GM21381 (cell line): ENCODE measurements around the gene IGSF22.
"Not testable (repeated sequence)": the region's sequence is repeated elsewhere in the genome, so short reads cannot be mapped to it uniquely, and the experiment has no call there.

Experiments
- ATAC-seq: cut with Tn5 transposase; IDR thresholded peaks from one replicate; pipeline ENCODE4 v1.9.1; 2021; ENCODE audit warnings: mild to moderate bottlenecking, moderate library complexity; ENCODE audit not compliant: unreplicated experiment

The IGSF22 gene

GRCh38 chr11:18692941-18693760 is 32.8 kb downstream of the IGSF22 start:
- no peak for ATAC-seq

- ATAC-seq, result not testable (repeated sequence)
Measured at GRCh38 chr11:18691467-18692140, 34.4 kb downstream of the IGSF22 start.

- no peak for ATAC-seq
Measured at GRCh38 chr11:18684267-18684666, 41.7 kb downstream of the IGSF22 start.

DNA sequence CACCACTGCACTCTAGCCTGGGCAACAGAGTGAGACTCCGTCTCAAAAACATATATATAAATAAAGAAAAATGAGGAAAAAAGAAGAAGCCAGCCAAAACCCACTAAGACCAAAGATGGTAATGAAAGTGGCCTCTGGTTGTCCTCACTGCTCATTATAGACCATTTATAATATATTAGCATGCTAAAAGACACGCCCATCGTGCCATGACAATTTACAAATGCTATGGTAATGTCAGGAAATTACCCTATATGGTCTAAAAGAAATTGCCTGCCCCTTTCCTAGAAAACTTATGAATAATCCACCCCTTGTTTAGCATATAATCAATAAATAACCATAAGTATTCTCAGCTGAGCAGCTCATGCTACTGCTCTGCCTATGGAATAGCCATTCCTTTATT is 43.5 kb downstream of the IGSF22 start:
- no peak for ATAC-seq

- ATAC-seq, result not testable (repeated sequence)
Measured at GRCh38 chr11:18681949-18682348, 44.0 kb downstream of the IGSF22 start.

GRCh38 chr11:18677560-18677959 is 48.4 kb downstream of the IGSF22 start:
- ATAC-seq, result no peak

DNA sequence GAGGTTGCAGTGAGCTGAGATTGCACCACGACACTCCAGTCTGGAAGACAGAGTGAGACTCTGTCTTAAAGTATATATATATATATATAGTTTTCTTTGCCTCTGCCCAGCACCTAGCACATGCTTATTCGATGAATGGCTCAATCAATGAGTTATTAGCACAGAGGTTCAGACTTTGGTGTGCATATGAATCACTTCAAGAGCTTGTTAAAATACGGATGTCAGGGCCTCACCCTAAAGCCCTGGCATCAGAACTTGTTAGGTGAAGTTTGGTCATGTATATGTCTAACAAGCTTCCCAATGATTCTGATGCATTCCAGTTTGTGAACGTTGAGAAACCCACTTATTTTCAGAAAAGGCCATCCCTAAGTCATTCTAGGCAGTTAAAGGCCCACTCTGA is 49.2 kb downstream of the IGSF22 start:
- ATAC-seq, result no peak

- ATAC-seq, result not testable (repeated sequence)
Measured at GRCh38 chr11:18672209-18672608, 53.8 kb downstream of the IGSF22 start.

DNA sequence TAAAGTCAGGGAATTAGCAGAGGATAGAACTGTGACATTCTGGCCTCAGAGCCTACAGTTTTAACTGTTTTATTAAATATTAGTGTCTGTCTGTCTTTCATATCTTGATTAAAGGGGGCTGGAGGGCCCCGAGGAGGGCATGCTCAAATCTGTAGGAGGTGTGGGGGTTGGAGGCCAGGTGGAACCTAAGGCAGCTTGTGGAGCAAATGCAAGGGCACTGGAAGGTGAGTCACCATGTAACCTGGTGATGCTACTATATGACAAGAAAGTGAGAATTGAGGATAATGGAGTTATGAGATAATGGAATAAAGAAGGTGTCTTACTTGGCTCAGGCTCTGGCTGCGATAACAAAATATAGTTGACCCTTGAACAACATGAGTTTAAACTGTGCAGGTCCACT is 54.7 kb downstream of the IGSF22 start:
- ATAC-seq, result no peak

DNA sequence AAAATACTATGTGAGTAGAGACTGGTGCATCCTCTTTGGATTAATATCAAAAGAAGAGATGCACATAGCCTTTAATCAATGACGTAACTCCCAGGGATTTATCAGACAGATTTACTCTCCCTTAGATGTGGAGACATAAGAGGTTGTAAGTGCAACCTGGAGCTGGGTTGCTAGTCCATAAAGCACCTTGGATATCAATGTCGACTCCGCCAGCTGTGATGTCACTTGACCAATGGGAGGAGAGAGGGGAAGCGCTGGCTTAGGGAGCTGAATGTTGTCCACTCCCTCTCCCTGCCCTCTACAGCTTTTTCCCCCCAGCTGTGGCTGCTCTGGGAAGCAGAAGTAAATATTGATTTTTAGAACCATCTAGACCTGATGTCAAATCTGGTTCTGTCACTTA is 56.3 kb downstream of the IGSF22 start:
- ATAC-seq, result no peak

GRCh38 chr11:18669219-18669596 is 56.8 kb downstream of the IGSF22 start:
- no peak for ATAC-seq

GRCh38 chr11:18668131-18668530 is 57.9 kb downstream of the IGSF22 start:
- no peak for ATAC-seq

DNA sequence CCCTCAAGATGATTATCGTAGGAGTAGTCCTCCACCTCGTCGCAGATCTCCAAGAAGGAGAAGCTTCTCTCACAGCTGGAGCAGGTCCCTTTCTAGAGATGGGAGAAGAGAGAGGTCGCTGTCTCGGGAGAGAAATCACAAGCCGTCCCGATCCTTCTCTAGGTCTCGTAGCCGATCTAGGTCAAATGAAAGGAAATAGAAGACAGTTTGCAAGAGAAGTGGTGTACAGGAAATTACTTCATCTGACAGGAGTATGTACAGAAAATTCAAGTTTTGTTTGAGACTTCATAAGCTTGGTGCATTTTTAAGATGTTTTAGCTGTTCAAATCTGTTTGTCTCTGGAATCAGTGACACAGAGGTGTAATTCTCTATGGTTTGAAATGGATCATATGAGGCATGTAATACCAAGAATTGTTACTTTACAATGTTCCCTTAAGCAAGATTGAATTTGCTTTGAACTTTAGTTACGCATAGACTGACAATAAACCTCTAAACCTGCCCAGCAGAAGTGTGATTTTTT is 60.6 kb downstream of the IGSF22 start:
- ATAC-seq, result not testable (repeated sequence)

DNA sequence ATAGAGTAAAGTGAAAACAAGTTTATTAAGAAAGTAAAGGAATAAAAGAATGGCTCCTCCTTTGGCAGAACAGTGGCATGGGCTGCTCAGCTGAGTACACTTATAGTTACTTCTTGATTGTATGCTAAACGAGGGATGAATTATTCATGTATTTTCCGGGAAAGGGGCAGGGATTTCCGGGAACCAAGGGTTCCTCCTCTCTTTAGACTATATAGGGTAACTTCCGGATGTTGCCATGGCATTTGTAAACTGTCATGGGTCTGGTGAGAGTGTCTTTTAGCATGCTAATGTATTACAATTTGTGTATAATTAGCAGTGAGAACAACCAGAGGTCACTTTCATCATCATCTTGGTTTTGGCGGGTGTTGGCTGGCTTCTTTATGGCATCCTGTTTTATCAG is 68.3 kb downstream of the IGSF22 start:
- ATAC-seq, result no peak
